GM23338 (cell line): ENCODE measurements around the gene GRK5. TPM values are rescaled to one million over a fixed set of nuclear protein-coding genes. Genes with fewer than 3 reads are reported as not detected.

Experiments used
- ATAC-seq: fragments of 200-7000 bp; cut with Tn5 transposase; 3 replicates; pipeline ENCODE4 v1.9.1; 2020
- DNase-seq: peaks from one replicate; pipeline ENCODE4 v3.0.0-alpha.2; 2015; ENCODE audit warnings: low spot score
- H2AFZ ChIP-seq: fragments of 200-600 bp; sonication (generic); 2 replicates; pipeline ENCODE4 v1.8.0; 2016; ENCODE audit warnings: antibody characterized with exemption, mild to moderate bottlenecking, moderate library complexity
- H3F3A ChIP-seq: fragments of 200-600 bp; sonication (generic); replicated peaks from 2 replicates; pipeline ENCODE4 v1.8.0; 2017; ENCODE audit warnings: antibody characterized with exemption, mixed run types, low read depth
- H3K27ac ChIP-seq: fragments of 200-600 bp; sonication (generic); 2 replicates; pipeline ENCODE4 v1.6.1; 2016; ENCODE audit warnings: low read depth
- H3K27me3 ChIP-seq: fragments of 200-600 bp; sonication (generic); 2 replicates; pipeline ENCODE4 v1.8.0; 2016; ENCODE audit warnings: mild to moderate bottlenecking, mixed run types, moderate library complexity; ENCODE audit not compliant: insufficient read depth
- H3K36me3 ChIP-seq: fragments of 200-600 bp; sonication (generic); 2 replicates; pipeline ENCODE4 v1.8.0; 2016; ENCODE audit warnings: mild to moderate bottlenecking; ENCODE audit not compliant: insufficient read depth
- H3K4me1 ChIP-seq: fragments of 200-600 bp; sonication (generic); 2 replicates; pipeline ENCODE4 v1.8.0; 2016; ENCODE audit warnings: mild to moderate bottlenecking, moderate library complexity; ENCODE audit not compliant: insufficient read depth
- H3K4me2 ChIP-seq: fragments of 200-600 bp; sonication (generic); 2 replicates; pipeline ENCODE4 v1.7.1; 2017; ENCODE audit warnings: mixed run types
- H3K4me3 ChIP-seq: fragments of 200-600 bp; sonication (generic); 2 replicates; pipeline ENCODE4 v1.6.1; 2016; ENCODE audit warnings: mixed run types
- H3K79me2 ChIP-seq: fragments of 200-600 bp; sonication (generic); replicated peaks from 2 replicates; pipeline ENCODE4 v1.8.0; 2017; ENCODE audit warnings: mild to moderate bottlenecking; ENCODE audit not compliant: insufficient read depth
- H3K9me2 ChIP-seq: fragments of 200-600 bp; sonication (generic); 2 replicates; pipeline ENCODE4 v1.8.0; 2017; ENCODE audit not compliant: insufficient read depth
- H4K20me1 ChIP-seq: fragments of 200-600 bp; sonication (generic); replicated peaks from 2 replicates; pipeline ENCODE4 v1.8.0; 2017; ENCODE audit warnings: mild to moderate bottlenecking; ENCODE audit not compliant: insufficient read depth
- H3K27ac Mint-ChIP-seq: 2 replicates; pipeline ENCODE4 v1.8.0; 2020; ENCODE audit warnings: inconsistent platforms, mild to moderate bottlenecking, moderate library complexity, mixed read lengths
- H3K27me3 Mint-ChIP-seq: 3 replicates; pipeline ENCODE4 v1.8.0; 2022; ENCODE audit warnings: low read depth, mild to moderate bottlenecking, moderate library complexity, mixed read lengths, inconsistent platforms; ENCODE audit not compliant: insufficient read depth, poor library complexity
- H3K36me3 Mint-ChIP-seq: 3 replicates; pipeline ENCODE4 v1.8.0; 2021; ENCODE audit warnings: low read depth, mild to moderate bottlenecking, inconsistent platforms, moderate library complexity, mixed read lengths
- H3K4me1 Mint-ChIP-seq: 3 replicates; pipeline ENCODE4 v1.8.0; 2020; ENCODE audit warnings: mild to moderate bottlenecking, inconsistent platforms, mixed read lengths
- H3K4me3 Mint-ChIP-seq: 3 replicates; pipeline ENCODE4 v1.8.0; 2021; ENCODE audit warnings: moderate library complexity, mild to moderate bottlenecking, inconsistent platforms, mixed read lengths
- H3K9me3 Mint-ChIP-seq: 3 replicates; pipeline ENCODE4 v1.8.0; 2020; ENCODE audit warnings: moderate library complexity, mild to moderate bottlenecking, inconsistent platforms, mixed read lengths
- CREB1 ChIP-seq: fragments of 250-450 bp; sonication (Bioruptor Pico); IDR thresholded peaks from 2 replicates; pipeline ENCODE4 v1.5.0; 2020; ENCODE audit warnings: low read depth, mild to moderate bottlenecking, moderate library complexity
- ETS1 ChIP-seq: IDR thresholded peaks from 2 replicates; pipeline ENCODE4 v1.6.1; 2016; ENCODE audit warnings: antibody characterized with exemption
- EZH2 ChIP-seq: fragments of 200-600 bp; sonication (generic); IDR thresholded peaks from one replicate; pipeline ENCODE4 v1.8.0; 2017; ENCODE audit warnings: antibody characterized with exemption, mild to moderate bottlenecking, low read depth; ENCODE audit not compliant: unreplicated experiment
- JUNB ChIP-seq: IDR thresholded peaks from one replicate; pipeline ENCODE4 v1.6.1; 2016; ENCODE audit warnings: antibody characterized with exemption; ENCODE audit not compliant: unreplicated experiment
- NANOG ChIP-seq: IDR thresholded peaks from 2 replicates; pipeline ENCODE4 v1.6.1; 2016; ENCODE audit warnings: antibody characterized with exemption, borderline replicate concordance
- REST ChIP-seq: IDR thresholded peaks from one replicate; pipeline ENCODE4 v1.6.1; 2018; ENCODE audit warnings: antibody characterized with exemption; ENCODE audit not compliant: unreplicated experiment
- STAT1 ChIP-seq: IDR thresholded peaks from one replicate; pipeline ENCODE4 v1.6.1; 2016; ENCODE audit warnings: antibody characterized with exemption; ENCODE audit not compliant: unreplicated experiment
- ZNF114 ChIP-seq: fragments of 250-450 bp; sonication (Bioruptor Pico); IDR thresholded peaks from 2 replicates; pipeline ENCODE4 v1.5.0; 2020; ENCODE audit warnings: mild to moderate bottlenecking, moderate library complexity
- ZNF331 ChIP-seq: fragments of 250-450 bp; sonication (Bioruptor Pico); IDR thresholded peaks from 2 replicates; pipeline ENCODE4 v1.5.0; 2020; ENCODE audit warnings: low read depth, mild to moderate bottlenecking, moderate library complexity
- polyA plus RNA-seq: library from polyadenylated mRNA; unstranded; fragments of >200 nt; fragmentation: Nextera tagmentation; extraction: Ambion mirVana; gene quantifications from 2 replicates; pipeline ENCODE4 v1.2.1, GENCODE V29; 2016
- total RNA-seq: library from RNA; depleted of rRNA; stranded (reverse); fragments of >200 nt; shearing (Covaris generic); gene quantifications from 2 replicates; pipeline ENCODE4 v1.2.3, GENCODE V29; 2014

GRK5 gene
- total and polyA plus RNA-seq, 2 experiments from 2014 or later: 0.53 to 2.0 TPM

GRCh38 chr10:119478811-119479341, 271.5 kb downstream of the GRK5 start:
- Mint-ChIP-seq H3K4me3 (no peak overlapping the region), H3K27me3 (peaks cover 66% of the 10 kb centered on the region), H3K4me1 (peaks cover 20% of the 10 kb centered on the region; the same call in 2 of the 3 replicates), H3K36me3 (no peaks in the 10 kb centered on the region), H3K27ac (no peak overlapping the region), H3K9me3 (peaks cover 4% of the 10 kb centered on the region; the same call in 2 of the 3 replicates)
- Histone ChIP-seq H3K4me3 (no peak overlapping the region), H3K36me3 (no peaks in the 10 kb centered on the region), H3K79me2 (no peaks in the 10 kb centered on the region), H3K4me1 (peaks cover 6% of the 10 kb centered on the region; the same call in 1 of the 2 replicates), H3F3A (no peaks in the 10 kb centered on the region), H4K20me1 (no peaks in the 10 kb centered on the region), H3K9me2 (no peaks in the 10 kb centered on the region), H3K4me2 (no peak overlapping the region), H3K27me3 (peaks cover 41% of the 10 kb centered on the region), H3K27ac (no peak overlapping the region), H2AFZ (no peak overlapping the region)
- DNase-seq (no peak), ATAC-seq (peak; percentile 62)
- TF ChIP-seq ZNF114 (CRISPR knock-in tag): no peak
- TF ChIP-seq CREB1: no peak
- TF ChIP-seq STAT1: no peak
- no peak for TF ChIP-seq ETS1
- TF ChIP-seq NANOG: no peak
- TF ChIP-seq JUNB: no peak
- no peak for TF ChIP-seq EZH2
- TF ChIP-seq REST: no peak
- no peak for TF ChIP-seq ZNF331 (CRISPR knock-in tag)

- no peaks in the 10 kb centered on the region for H3K36me3 Mint-ChIP-seq
- ATAC-seq (peak; percentile 96), DNase-seq (peak; percentile 80)
- peaks cover 6% of the 10 kb centered on the region; the same call in 1 of the 2 replicates for H3K4me1 ChIP-seq
- no peaks in the 10 kb centered on the region for H3K9me2 ChIP-seq
- peaks cover 20% of the 10 kb centered on the region; the same call in 2 of the 3 replicates for H3K4me1 Mint-ChIP-seq
- no peaks in the 10 kb centered on the region for H3K36me3 ChIP-seq
- H3K4me3 Mint-ChIP-seq: 0 out of 3 replicates have a peak overlapping the region, but pooled peaks have one; percentile 1
- H3F3A ChIP-seq: no peaks in the 10 kb centered on the region
- H3K9me3 Mint-ChIP-seq: 0 out of 3 replicates have a peak, but pooled peaks cover 2% of the 10 kb centered on the region
- no peak overlapping the region for H2AFZ ChIP-seq
- no peak overlapping the region for H3K27ac ChIP-seq
- H3K4me3 ChIP-seq: no peak overlapping the region
- peaks cover 41% of the 10 kb centered on the region for H3K27me3 ChIP-seq
- no peak overlapping the region for H3K4me2 ChIP-seq
- H3K27me3 Mint-ChIP-seq: peaks cover 66% of the 10 kb centered on the region
- H3K27ac Mint-ChIP-seq: no peak overlapping the region
- H3K79me2 ChIP-seq: no peaks in the 10 kb centered on the region
- no peak for TF ChIP-seq REST
- TF ChIP-seq NANOG: 0 out of 2 replicates have a peak, but pooled peaks have one; percentile 12
- TF ChIP-seq CREB1: peak; percentile 46; the same call in 1 of the 2 replicates
- no peaks in the 10 kb centered on the region for H4K20me1 ChIP-seq
Observed at GRCh38 chr10:119479532-119479931, 272.2 kb downstream of the GRK5 start.
